Measurements from ENCODE around the gene L3MBTL2.

GRCh38 chr22:41222846-41223507, 17.9 kb downstream of the L3MBTL2 start:
- TF ChIP-seq CTCF (IDR thresholded peaks at IDR 0.05; ENCODE audit: poor library complexity) (no peak), EZH2phosphoT487 (IDR thresholded peaks at IDR 0.05; ENCODE audit: low read depth, severe bottlenecking, unreplicated experiment) (no peak)
